HepG2 (cell line): Measurements from ENCODE around the gene SMIM8.

ENCODE experiments used
- EP300 ChIP-seq, 3 experiments: sonication (generic) in 1 of 3; formaldehyde crosslinking in 1 of 3; IDR thresholded peaks; 2 replicates each; pipeline versions ENCODE4 v1.5.1 to v1.6.1; 2011 to 2020; ENCODE audit warnings: low read depth in 2 of 3, low read length in 2 of 3, borderline replicate concordance in 1 of 3, improper control_type of control experiment in 1 of 3, mild to moderate bottlenecking in 1 of 3, missing genetic modification reagents in 1 of 3, moderate library complexity in 1 of 3
- GABPA ChIP-seq, 2 experiments: IDR thresholded peaks; 2 replicates each; pipeline ENCODE4 v1.6.1; 2011 to 2016; ENCODE audit warnings: low read depth in 2 of 2, low read length in 1 of 2, missing biosample characterization in 1 of 2, missing genetic modification characterization in 1 of 2
- JUN ChIP-seq: sonication (generic); formaldehyde crosslinking; IDR thresholded peaks from 2 replicates; pipeline ENCODE4 v1.4.0; 2020; ENCODE audit warnings: mild to moderate bottlenecking, missing genetic modification reagents
- MTF2 ChIP-seq: sonication (generic); formaldehyde crosslinking; IDR thresholded peaks from 2 replicates; pipeline ENCODE4 v1.5.0; 2020; ENCODE audit warnings: missing genetic modification reagents, borderline replicate concordance

DNA sequence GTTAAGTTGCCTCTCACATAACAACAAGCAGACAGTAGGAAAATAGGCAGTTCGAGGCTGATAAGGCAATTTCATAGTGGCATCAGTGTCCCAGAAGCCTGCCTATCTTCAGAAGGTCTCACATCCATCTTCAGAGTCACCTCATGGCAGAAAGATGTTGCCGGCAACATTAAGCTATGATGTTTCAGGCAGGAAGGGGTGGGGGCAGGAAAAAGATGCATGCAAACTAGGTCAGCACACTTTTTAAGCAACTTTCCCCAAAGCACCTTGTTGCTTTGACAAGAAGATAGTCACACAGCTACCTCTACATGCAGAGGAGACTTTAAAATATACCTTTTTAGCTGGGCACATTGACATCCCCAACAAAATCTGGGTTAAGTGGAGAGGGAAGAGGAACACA is 43.2 kb upstream of the SMIM8 start:
- TF ChIP-seq MTF2 (CRISPR knock-in tag), result no peak
- no peak for TF ChIP-seq GABPA (IDR thresholded peaks at IDR 0.05; ENCODE audit: low read depth, low read length)
- TF ChIP-seq GABPA (CRISPR knock-in tag; IDR thresholded peaks at IDR 0.05; ENCODE audit: low read depth), result no peak
- no peak for TF ChIP-seq EP300 (IDR thresholded peaks at IDR 0.05; ENCODE audit: low read depth in 2 of 2, low read length in 2 of 2)
- TF ChIP-seq EP300 (CRISPR knock-in tag; IDR thresholded peaks at IDR 0.05; ENCODE audit: borderline replicate concordance), result no peak
- TF ChIP-seq JUN (CRISPR knock-in tag), result no peak
